Measurements from ENCODE around the gene ANKS1B. TPM values are rescaled to one million over a fixed set of nuclear protein-coding genes. Genes with fewer than 3 reads are reported as not detected.

Gene ANKS1B
- total RNA-seq, 1 experiment from 2014 or later = 9.7 TPM

DNA sequence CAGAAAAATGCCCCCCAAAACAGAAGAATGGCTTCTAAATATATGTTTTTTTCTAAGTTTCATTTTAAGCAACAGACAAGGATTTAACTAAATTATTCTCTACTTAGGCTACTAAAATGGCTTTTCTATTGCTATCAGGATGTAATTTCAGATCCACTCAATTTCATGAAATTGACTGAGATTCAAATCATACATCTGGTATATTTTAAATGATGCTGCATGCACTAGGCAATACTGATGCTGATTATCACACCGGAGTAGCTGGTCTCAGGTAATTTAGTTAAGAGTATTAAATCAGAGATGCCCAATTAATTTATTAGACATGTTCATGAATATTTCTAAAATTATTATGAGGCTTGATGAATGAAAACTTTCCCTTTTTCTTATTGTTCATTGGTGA, 1188.0 kb downstream of the ANKS1B start:
- intact Hi-C loops (cut with micrococcal nuclease; ENCODE audit: unreplicated experiment) = no loop called here
- POLR2A ChIA-PET = no interaction called here

GRCh38 chr12:98793121-98793520, 1191.6 kb downstream of the ANKS1B start:
- ChIA-PET POLR2A (no interaction called here), CTCF (no interaction called here)
- no peak for DNase-seq (ENCODE audit: low read depth, low spot score)
- H3K36me3 ChIP-seq (ENCODE audit: control insufficient read depth, insufficient read depth, low read length) = no peaks in the 10 kb centered on the region
- in situ Hi-C loops (cut with HindIII; ENCODE audit: low pct_unique_long_range_greater_than_20kb, low sequenced_read_pairs) (no loop called here), intact Hi-C loops (cut with micrococcal nuclease; ENCODE audit: unreplicated experiment) (no loop called here)
- no peak overlapping the region for H3K27ac ChIP-seq (ENCODE audit: low read length)
- H3K9me3 ChIP-seq (ENCODE audit: control insufficient read depth, insufficient read depth, low read depth, low read length) = no peaks in the 10 kb centered on the region
- no peak for ATAC-seq
- no TSS peak for BruUV-seq (replicated peaks)
- no peak overlapping the region for H3K4me3 ChIP-seq (ENCODE audit: low read depth in 2 of 2, low read length in 2 of 2)
- TF ChIP-seq POLR2AphosphoS5 (IDR thresholded peaks at IDR 0.05; ENCODE audit: low read depth, low read length) (no peak), TCF7L2 (IDR thresholded peaks at IDR 0.05; ENCODE audit: low read depth, low read length) (no peak), REST (IDR thresholded peaks at IDR 0.05; ENCODE audit: insufficient read depth in 1 of 2, low read depth in 2 of 2, low read length in 1 of 2) (no peak), SIN3A (IDR thresholded peaks at IDR 0.05; ENCODE audit: borderline replicate concordance, insufficient read depth, low read depth, low read length) (no peak)
- TF ChIP-seq, protein P1, sequence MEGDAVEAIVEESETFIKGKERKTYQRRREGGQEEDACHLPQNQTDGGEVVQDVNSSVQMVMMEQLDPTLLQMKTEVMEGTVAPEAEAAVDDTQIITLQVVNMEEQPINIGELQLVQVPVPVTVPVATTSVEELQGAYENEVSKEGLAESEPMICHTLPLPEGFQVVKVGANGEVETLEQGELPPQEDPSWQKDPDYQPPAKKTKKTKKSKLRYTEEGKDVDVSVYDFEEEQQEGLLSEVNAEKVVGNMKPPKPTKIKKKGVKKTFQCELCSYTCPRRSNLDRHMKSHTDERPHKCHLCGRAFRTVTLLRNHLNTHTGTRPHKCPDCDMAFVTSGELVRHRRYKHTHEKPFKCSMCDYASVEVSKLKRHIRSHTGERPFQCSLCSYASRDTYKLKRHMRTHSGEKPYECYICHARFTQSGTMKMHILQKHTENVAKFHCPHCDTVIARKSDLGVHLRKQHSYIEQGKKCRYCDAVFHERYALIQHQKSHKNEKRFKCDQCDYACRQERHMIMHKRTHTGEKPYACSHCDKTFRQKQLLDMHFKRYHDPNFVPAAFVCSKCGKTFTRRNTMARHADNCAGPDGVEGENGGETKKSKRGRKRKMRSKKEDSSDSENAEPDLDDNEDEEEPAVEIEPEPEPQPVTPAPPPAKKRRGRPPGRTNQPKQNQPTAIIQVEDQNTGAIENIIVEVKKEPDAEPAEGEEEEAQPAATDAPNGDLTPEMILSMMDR (IDR thresholded peaks at IDR 0.05) = no peak
- H3K27me3 ChIP-seq (ENCODE audit: control insufficient read depth, insufficient read depth, low read length) = no peaks in the 10 kb centered on the region
- H3K4me1 ChIP-seq (ENCODE audit: control insufficient read depth, insufficient read depth, low read length) = no peaks in the 10 kb centered on the region

More for the DNA sequence above, 1188.0 kb downstream of the ANKS1B start:
- CTCF ChIA-PET = no interaction called here
- in situ Hi-C loops (cut with HindIII; ENCODE audit: low pct_unique_long_range_greater_than_20kb, low sequenced_read_pairs) = no loop called here
- DNase-seq (ENCODE audit: low read depth, low spot score) (no peak), ATAC-seq (no peak)
- TF ChIP-seq REST (IDR thresholded peaks at IDR 0.05; ENCODE audit: insufficient read depth in 1 of 2, low read depth in 2 of 2, low read length in 1 of 2) (no peak), POLR2AphosphoS5 (IDR thresholded peaks at IDR 0.05; ENCODE audit: low read depth, low read length) (no peak), TCF7L2 (IDR thresholded peaks at IDR 0.05; ENCODE audit: low read depth, low read length) (no peak), SIN3A (IDR thresholded peaks at IDR 0.05; ENCODE audit: borderline replicate concordance, insufficient read depth, low read depth, low read length) (no peak)
- TF ChIP-seq, protein P1 (IDR thresholded peaks at IDR 0.05) = no peak
- no peak overlapping the region for H3K27ac ChIP-seq (ENCODE audit: low read length)
- 0 out of 2 replicates have a peak, but pooled peaks cover 2% of the 10 kb centered on the region for H3K27me3 ChIP-seq (ENCODE audit: control insufficient read depth, insufficient read depth, low read length)
- no peaks in the 10 kb centered on the region for H3K9me3 ChIP-seq (ENCODE audit: control insufficient read depth, insufficient read depth, low read depth, low read length)
- H3K4me3 ChIP-seq (ENCODE audit: low read depth in 2 of 2, low read length in 2 of 2) = no peak overlapping the region
- H3K4me1 ChIP-seq (ENCODE audit: control insufficient read depth, insufficient read depth, low read length) = no peaks in the 10 kb centered on the region
- no peaks in the 10 kb centered on the region for H3K36me3 ChIP-seq (ENCODE audit: control insufficient read depth, insufficient read depth, low read length)
- no TSS peak for BruUV-seq (replicated peaks)
